Pulmonary artery endothelial cell (primary cell): Measurements from ENCODE around the gene CAP1. TPM values are rescaled to one million over a fixed set of nuclear protein-coding genes. Genes with fewer than 3 reads are reported as not detected.

Source experiments
- DNase-seq: peaks from one replicate; pipeline ENCODE4 v3.0.0-alpha.2; 2011; ENCODE audit warnings: low read depth, low spot score
- total RNA-seq: library from RNA; depleted of rRNA; stranded (reverse); fragments of >200 nt; gene quantifications from 2 replicates; pipeline ENCODE4 v1.2.3, GENCODE V29; 2014

Gene CAP1
- total RNA-seq, 1 donor from 2014 or later: 423 TPM

- no peak for DNase-seq
Observed at GRCh38 chr1:40095806-40096205, 55.3 kb downstream of the CAP1 start.

GRCh38 chr1:40096646-40096976 lies 56.1 kb downstream of the CAP1 start:
- no peak for DNase-seq

- DNase-seq: peak; percentile 5
Observed at GRCh38 chr1:40096977-40097782, 56.7 kb downstream of the CAP1 start, which contains the start of gene PPT1. TSS of gene PPT1 (minus strand) at chr1:40097252. CDS start at chr1:40097238, 14 bp downstream.

DNA sequence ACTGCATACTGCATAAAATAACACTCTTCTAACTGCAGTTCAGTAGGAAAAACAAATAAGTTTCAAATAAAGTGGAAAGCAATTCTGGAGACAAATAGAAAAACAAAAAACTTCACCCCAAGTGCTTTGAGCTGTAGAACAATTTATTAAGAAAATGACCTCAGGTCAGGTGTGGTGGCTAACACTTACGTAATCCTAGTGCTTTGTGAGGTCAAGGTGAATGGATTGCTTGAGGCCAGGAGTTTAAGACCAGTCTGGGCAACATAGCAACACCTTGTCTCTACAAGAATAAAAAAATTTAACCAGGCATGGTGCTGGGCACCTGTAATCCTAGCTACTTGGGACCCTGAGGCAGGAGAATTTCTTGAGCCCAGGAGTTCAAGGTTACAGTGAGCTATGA lies 61.5 kb downstream of the CAP1 start:
- DNase-seq: no peak

DNA sequence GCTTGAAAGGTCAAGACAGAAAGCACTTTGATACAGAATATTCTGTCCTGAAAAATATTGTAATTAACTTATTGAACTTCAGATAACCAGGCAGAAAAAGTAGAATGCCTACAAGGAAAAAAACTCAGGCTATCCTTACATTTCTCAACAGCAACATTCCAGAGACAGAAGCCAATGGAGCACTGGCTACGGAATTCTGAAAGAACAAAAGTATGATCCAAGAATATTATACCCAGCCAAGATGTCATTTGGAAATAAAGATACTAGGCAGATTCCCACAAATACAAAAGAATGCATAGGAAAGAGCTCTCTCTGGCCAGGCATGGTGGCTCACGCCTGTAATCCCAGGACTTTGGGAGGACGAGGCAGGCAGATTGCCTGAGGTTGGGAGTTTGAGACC lies 62.4 kb downstream of the CAP1 start:
- no peak for DNase-seq

DNA sequence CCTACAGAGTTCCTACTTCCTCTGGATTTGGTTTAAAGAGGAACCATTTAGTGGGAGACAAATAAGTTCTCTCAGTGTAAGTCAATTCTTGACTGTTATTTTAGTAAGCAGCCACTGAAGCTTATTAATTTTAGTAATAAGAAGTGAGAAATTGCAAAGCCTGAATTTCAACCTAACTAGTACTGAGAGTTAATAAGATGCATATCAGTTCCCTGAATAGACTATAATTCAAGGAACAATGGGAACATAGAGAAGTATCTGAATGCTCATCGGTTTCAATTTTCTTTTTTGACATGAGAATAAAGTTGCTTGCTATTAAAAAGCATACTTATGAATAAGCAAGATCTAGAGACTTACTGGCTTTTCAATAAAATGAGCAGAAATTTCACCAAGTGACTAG lies 64.5 kb downstream of the CAP1 start:
- DNase-seq: no peak

DNA sequence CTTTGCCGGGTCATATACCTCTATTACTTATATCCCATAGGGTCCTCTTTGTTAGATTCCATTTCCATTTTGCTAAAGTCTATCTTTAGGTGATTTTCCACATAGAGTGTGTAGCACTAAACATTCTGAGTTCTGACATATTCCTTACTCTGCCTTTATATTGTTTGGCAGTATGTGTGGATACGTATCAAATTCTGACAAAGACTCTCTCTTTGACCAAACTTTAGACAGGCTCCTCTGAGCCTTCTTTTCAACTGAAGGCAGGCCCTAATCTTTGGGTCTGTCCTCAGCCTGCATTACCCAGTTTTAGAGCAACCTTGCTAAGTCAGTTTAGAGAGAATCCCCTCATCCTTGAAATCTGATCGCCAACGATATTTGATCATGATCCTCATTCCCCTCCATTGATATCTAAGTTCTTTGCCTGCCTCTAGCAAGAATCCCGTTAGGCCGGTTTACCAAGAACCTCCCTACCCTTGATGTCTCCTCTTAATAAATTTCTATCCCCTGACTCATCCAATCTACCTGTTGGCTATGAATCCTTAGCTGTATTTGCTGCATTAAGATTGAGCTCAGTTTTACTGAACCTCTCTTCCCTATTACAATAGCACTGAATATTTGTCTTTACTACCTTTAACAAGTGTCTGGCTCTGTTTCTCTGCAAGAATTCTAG lies 66.9 kb downstream of the CAP1 start:
- no peak for DNase-seq

DNA sequence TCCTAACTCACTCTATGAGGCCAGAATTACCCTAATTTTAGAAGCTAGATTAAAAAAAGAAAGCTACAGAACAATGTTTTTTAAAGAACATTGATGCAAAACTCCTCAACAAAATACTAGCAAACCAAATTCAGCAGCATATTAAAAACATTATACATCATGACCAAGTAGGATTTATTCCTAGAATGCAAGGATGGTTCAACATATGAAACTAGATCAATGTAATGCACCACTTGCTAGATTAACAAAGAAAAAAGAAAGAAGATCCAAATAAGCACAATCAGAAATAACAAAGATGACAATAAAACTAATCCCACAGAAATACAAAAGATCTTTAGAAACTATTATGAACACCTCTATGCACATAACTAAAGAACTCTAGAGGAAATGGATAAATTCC lies 69.9 kb downstream of the CAP1 start:
- no peak for DNase-seq

DNA sequence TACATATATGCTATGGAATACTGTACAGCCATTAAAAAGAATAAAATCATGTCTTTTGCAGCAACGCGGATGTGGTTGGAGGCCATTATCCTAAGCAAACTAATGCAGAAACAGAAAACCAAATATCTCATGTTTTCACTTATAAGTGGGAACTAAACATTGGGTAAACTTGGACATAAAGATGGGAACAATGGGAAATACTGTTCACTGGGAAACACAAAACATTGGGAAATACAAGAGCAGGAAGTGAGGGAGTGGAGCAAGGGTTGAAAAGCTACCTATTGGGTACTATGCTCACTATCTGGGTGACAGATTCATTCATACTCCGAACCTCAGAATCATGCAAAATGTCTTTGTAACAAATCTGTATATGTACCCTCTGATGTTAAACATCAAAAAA lies 73.9 kb downstream of the CAP1 start:
- no peak for DNase-seq

DNA sequence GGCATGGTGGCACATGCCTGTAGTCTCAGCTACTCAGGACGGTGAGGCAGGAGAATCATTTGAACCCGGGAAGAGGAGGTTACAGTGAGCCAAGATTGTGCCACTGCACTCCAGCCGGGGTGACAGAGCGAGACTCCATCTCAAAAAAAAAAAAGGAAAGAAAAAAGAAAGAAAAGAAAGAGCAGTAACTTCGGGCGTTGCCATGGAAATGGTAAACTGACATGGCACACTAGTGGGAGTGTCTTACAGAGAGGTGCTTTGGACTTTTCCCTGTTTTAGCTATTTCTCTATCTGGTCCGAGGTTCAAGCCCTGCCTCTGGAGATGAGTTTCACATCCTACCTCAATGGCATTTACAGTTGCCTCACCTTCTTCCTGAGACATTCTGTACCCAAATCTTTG lies 79.6 kb downstream of the CAP1 start:
- no peak for DNase-seq

Other genes with a start within 250 kb of the CAP1 start
- 25.7 and 30.5 TPM in 2 replicates for gene TRIT1, start 157.2 kb upstream of the CAP1 start, total RNA-seq
- gene MYCL, start 138.8 kb upstream of the CAP1 start, total RNA-seq: 1.3 and 3.1 TPM in 2 replicates
- gene MFSD2A, start 85.6 kb upstream of the CAP1 start, total RNA-seq: 2.7 and 2.9 TPM in 2 replicates
- 70.6 and 85.4 TPM in 2 replicates for gene PPT1, start 56.5 kb downstream of the CAP1 start, total RNA-seq
- gene RLF, start 120.7 kb downstream of the CAP1 start, total RNA-seq: 20.6 and 23.6 TPM in 2 replicates
- gene TMCO2, start 207.2 kb downstream of the CAP1 start, total RNA-seq: not detected in 2 replicates
- 67.0 and 108 TPM in 2 replicates for gene ZMPSTE24, start 217.5 kb downstream of the CAP1 start, total RNA-seq